IPS DF 6.9 (cell line): ENCODE measurements around the gene NSMCE1.
"Not testable (repeated sequence)": the region's sequence is repeated elsewhere in the genome, so short reads cannot be mapped to it uniquely, and the experiment has no call there.

ENCODE experiments used
- DNase-seq: peaks from one replicate; pipeline ENCODE4 v3.0.0-alpha.2; 2013; ENCODE audit warnings: low read depth, low spot score
- H3K27ac ChIP-seq: one replicate; pipeline ENCODE4 v1.5.1; 2013; ENCODE audit warnings: low read length, control low read depth
- H3K27me3 ChIP-seq: 2 replicates; pipeline ENCODE4 v1.6.1; 2013; ENCODE audit warnings: mild to moderate bottlenecking, low read length; ENCODE audit not compliant: control insufficient read depth, insufficient read depth
- H3K36me3 ChIP-seq: 2 replicates; pipeline ENCODE4 v1.6.1; 2013; ENCODE audit warnings: low read length; ENCODE audit not compliant: control insufficient read depth, insufficient read depth
- H3K4me1 ChIP-seq: 2 replicates; pipeline ENCODE4 v1.6.1; 2013; ENCODE audit warnings: low read length; ENCODE audit not compliant: control insufficient read depth, insufficient read depth
- H3K4me3 ChIP-seq: 2 replicates; pipeline ENCODE4 v1.5.1; 2013; ENCODE audit warnings: mild to moderate bottlenecking, low read length
- H3K9me3 ChIP-seq: 2 replicates; pipeline ENCODE4 v1.6.1; 2013; ENCODE audit warnings: low read length, inconsistent platforms; ENCODE audit not compliant: control insufficient read depth, insufficient read depth
- whole genome bisulfite sequencing: extraction: QIAGEN DNeasy Blood & Tissue Kit; methylation state at CpG from one replicate; pipeline ENCODE4 v1.1.7; 2013; ENCODE audit warnings: mixed read lengths, missing lambda C conversion rate; ENCODE audit not compliant: insufficient read length, insufficient coverage; 5-methylcytosine and 5-hydroxymethylcytosine counted together

The NSMCE1 gene

GRCh38 chr16:27205423-27206065, 63.0 kb downstream of the NSMCE1 start:
- no peaks in the 10 kb centered on the region for H3K27me3 ChIP-seq
- no peak overlapping the region for H3K27ac ChIP-seq
- H3K9me3 ChIP-seq: no peaks in the 10 kb centered on the region
- H3K4me1 ChIP-seq: no peaks in the 10 kb centered on the region
- no peak overlapping the region for H3K4me3 ChIP-seq
- H3K36me3 ChIP-seq: 0 out of 2 replicates have a peak, but pooled peaks cover 5% of the 10 kb centered on the region
- no CpG with 5 or more reads among the region's 10 CpGs for WGBS
- DNase-seq: no peak

- Histone ChIP-seq H3K27ac (no peak overlapping the region), H3K9me3 (no peaks in the 10 kb centered on the region), H3K4me3 (peak overlapping the region; percentile 53; the same call in 1 of the 2 replicates), H3K27me3 (no peaks in the 10 kb centered on the region), H3K4me1 (no peaks in the 10 kb centered on the region), H3K36me3 (no peaks in the 10 kb centered on the region)
- DNase-seq: no peak
- no CpG with 5 or more reads among the region's 14 CpGs for WGBS
These were observed 64.2 kb downstream of the NSMCE1 start for GRCh38 chr16:27204312-27204915.

GRCh38 chr16:27203507-27204311, 64.9 kb downstream of the NSMCE1 start, which contains the start of gene KDM8:
Gene KDM8, plus strand, starts transcription at chr16:27203526. Its CDS starts 6,598 bp downstream, at chr16:27210124.
- H3K27ac ChIP-seq: no peak within 1 kb of the TSS
- no CpG with 5 or more reads among the region's 70 CpGs for WGBS
- DNase-seq: peak; percentile 94

DNA sequence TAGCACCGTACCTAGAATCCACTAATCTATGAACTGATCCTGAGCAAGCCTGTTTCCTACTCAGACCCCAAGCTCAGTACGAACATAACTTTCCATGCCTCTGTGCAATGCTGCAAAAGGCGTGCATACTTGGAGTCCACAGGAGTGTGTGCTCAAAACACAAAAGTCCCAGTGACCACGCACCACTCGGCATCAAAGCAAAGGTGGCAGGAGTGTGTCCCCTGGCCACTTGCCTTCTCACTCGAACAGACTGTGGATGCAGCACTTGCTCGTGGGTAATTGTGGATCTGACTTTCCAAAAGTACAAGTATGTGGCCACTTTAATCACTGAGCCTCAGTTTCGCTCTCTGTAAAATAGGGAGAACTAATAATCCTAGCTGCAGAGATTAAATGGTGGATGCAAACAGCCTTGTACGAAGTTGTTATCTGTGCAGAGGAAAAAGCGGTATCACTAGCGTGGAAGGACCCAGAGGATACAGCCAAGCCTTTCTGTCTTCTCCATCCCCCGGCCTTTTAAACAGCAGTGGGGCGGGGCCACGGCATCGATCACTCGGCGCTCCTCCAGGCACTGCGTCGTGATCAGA, 65.6 kb downstream of the NSMCE1 start:
- no peak overlapping the region for H3K27ac ChIP-seq
- no CpG with 5 or more reads among the region's 19 CpGs for WGBS
- DNase-seq: no peak
- H3K4me3 ChIP-seq: peak overlapping the region; percentile 53; the same call in 1 of the 2 replicates
- H3K4me1 ChIP-seq: no peaks in the 10 kb centered on the region
- H3K36me3 ChIP-seq: no peaks in the 10 kb centered on the region
- H3K9me3 ChIP-seq: no peaks in the 10 kb centered on the region
- no peaks in the 10 kb centered on the region for H3K27me3 ChIP-seq

More at GRCh38 chr16:27203507-27204311, 64.9 kb downstream of the NSMCE1 start, which contains the start of gene KDM8:
- Histone ChIP-seq H3K36me3 (no peaks in the 10 kb centered on the region), H3K4me3 (peak within 1 kb of the TSS; percentile 53; the same call in 1 of the 2 replicates), H3K9me3 (no peaks in the 10 kb centered on the region), H3K4me1 (no peaks in the 10 kb centered on the region), H3K27me3 (no peaks in the 10 kb centered on the region)

- not testable (repeated sequence) for H3K4me1 ChIP-seq, H3K4me3 ChIP-seq, H3K27ac ChIP-seq, H3K9me3 ChIP-seq, H3K27me3 ChIP-seq, DNase-seq, H3K36me3 ChIP-seq
- WGBS: no CpG with 5 or more reads among the region's 3 CpGs
These were observed 67.7 kb downstream of the NSMCE1 start for GRCh38 chr16:27200914-27201313.

- Histone ChIP-seq H3K27me3 (no peaks in the 10 kb centered on the region), H3K36me3 (no peaks in the 10 kb centered on the region), H3K27ac (no peak overlapping the region), H3K4me1 (no peaks in the 10 kb centered on the region), H3K4me3 (no peak overlapping the region), H3K9me3 (no peaks in the 10 kb centered on the region)
- WGBS: no CpG with 5 or more reads among the region's 1 CpG
- no peak for DNase-seq
These were observed 68.8 kb downstream of the NSMCE1 start for GRCh38 chr16:27199736-27200135.

DNA sequence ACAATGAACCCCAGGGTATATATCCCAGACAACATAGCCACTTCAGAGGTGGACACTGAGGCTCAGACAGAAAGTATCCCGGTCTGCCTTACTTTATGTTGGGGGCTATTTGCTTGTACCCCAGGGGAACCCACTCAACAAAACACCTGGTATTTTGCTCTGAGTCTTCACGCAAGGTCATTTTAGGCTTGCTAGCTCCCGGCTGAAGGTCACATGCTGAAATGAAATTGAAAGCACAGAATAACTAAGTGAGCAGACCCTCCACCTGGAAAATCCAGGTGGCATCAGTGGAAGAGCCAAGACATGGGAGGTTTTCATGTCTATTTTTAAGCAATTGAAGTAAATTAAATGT, 69.4 kb downstream of the NSMCE1 start:
- WGBS: no CpG with 5 or more reads among the region's 3 CpGs
- no peaks in the 10 kb centered on the region for H3K4me1 ChIP-seq
- no peaks in the 10 kb centered on the region for H3K36me3 ChIP-seq
- DNase-seq: no peak
- no peaks in the 10 kb centered on the region for H3K9me3 ChIP-seq
- no peak overlapping the region for H3K4me3 ChIP-seq
- H3K27me3 ChIP-seq: no peaks in the 10 kb centered on the region
- no peak overlapping the region for H3K27ac ChIP-seq

GRCh38 chr16:27198451-27199234, 69.9 kb downstream of the NSMCE1 start:
- no peak overlapping the region for H3K27ac ChIP-seq
- no peaks in the 10 kb centered on the region for H3K27me3 ChIP-seq
- WGBS: no CpG with 5 or more reads among the region's 12 CpGs
- no peak for DNase-seq
- no peaks in the 10 kb centered on the region for H3K4me1 ChIP-seq
- no peaks in the 10 kb centered on the region for H3K9me3 ChIP-seq
- no peaks in the 10 kb centered on the region for H3K36me3 ChIP-seq
- H3K4me3 ChIP-seq: no peak overlapping the region

GRCh38 chr16:27197004-27197403, 71.6 kb downstream of the NSMCE1 start:
- no peaks in the 10 kb centered on the region for H3K4me1 ChIP-seq

More at GRCh38 chr16:27197004-27197403, 71.6 kb downstream of the NSMCE1 start:
- no CpG with 5 or more reads among the region's 4 CpGs for WGBS
- H3K9me3 ChIP-seq: no peaks in the 10 kb centered on the region
- no peak for DNase-seq
- H3K36me3 ChIP-seq: no peaks in the 10 kb centered on the region
- no peaks in the 10 kb centered on the region for H3K27me3 ChIP-seq
- H3K4me3 ChIP-seq: no peak overlapping the region
- no peak overlapping the region for H3K27ac ChIP-seq
